Activated naive CD4-positive, alpha-beta T cell treated with Interleukin-2 at 50 U/mL for 16 hours (primary cell): Measurements from ENCODE around the gene NAALADL1.
"Not testable (repeated sequence)": the region's sequence is repeated elsewhere in the genome, so short reads cannot be mapped to it uniquely, and the experiment has no call there.

ENCODE experiments used
- DNase-seq: peaks from one replicate; pipeline ENCODE4 v3.0.0-alpha.2; 2020

Gene NAALADL1

GRCh38 chr11:65047581-65048422 is 10.6 kb downstream of the NAALADL1 start:
- DNase-seq: peak; percentile 27

DNA sequence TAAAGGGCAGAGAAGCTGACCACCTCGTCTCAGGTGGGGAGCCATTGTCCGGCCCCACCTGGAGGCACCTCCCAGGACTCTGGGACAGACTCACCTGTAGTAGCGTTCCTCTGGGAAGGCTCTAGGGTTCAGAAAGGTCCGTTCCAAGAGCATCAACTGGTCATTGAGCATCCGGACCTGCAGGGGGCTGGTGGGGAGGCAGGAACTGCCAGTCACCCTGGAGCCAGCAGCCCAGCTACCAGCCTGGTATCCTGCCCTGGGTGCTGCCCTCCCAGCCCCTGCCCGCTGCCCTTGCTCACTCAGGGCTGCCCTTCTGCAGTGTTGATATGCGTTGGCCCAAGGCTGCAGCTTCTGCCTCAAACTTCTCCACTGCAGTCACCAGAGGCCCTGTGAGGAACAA is 12.6 kb downstream of the NAALADL1 start:
- no peak for DNase-seq

- no peak for DNase-seq
Measured at GRCh38 chr11:65045061-65045460, 13.3 kb downstream of the NAALADL1 start.

DNA sequence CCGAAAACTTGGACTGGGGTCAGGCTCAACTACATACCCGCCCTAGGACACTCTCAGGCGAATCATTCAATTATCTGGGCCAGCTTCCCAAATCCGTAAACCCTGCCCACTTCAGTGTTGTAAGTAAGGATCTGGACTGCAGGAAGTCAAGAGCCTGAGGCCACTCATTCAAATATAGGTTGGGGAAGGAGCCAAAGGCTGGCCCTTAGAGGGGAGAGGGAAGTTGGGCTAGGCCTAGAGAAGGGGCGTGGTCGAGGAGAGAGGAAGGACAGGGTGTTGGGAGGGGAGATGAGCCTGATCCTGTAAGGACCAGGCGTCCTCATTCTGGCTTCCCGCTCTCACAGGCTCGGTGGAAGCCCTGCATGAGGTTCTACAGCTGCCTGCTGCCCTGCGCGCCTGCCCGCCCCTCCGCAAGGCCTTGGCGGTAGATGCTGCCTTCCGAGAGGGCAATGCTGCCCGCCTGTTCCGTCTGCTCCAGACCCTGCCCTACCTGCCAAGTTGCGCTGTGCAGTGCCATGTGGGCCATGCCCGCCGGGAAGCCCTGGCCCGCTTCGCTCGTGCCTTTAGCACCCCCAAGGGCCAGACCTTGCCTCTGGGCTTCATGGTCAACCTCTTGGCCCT is 14.4 kb downstream of the NAALADL1 start:
- no peak for DNase-seq

DNA sequence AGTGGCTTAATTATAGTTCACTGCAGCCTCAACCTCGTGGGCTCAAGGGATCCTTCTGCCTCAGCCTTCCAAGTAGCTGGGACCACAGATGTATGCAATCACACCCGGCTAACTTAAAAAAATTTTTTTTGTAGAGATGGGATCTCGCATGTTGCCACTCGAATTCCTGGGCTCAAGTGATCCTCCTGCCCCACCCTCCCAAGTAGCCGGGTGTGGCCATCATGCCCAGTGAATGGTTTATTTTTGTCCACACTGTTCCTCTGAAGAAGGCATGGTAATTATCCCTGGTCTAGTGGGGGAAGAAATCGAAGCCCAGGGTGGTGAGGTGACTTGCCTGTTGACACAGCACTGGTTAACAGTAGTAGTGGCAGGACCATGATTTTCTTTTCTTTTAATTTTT is 15.5 kb downstream of the NAALADL1 start:
- no peak for DNase-seq

GRCh38 chr11:65040847-65041622 is 17.3 kb downstream of the NAALADL1 start, which contains the start of gene SAC3D1:
Gene SAC3D1 (plus strand): TSS chr11:65041210. CDS start chr11:65041293, 83 bp downstream.
- peak; percentile 89 for DNase-seq

GRCh38 chr11:65040520-65040846 is 17.9 kb downstream of the NAALADL1 start:
- DNase-seq: no peak

DNA sequence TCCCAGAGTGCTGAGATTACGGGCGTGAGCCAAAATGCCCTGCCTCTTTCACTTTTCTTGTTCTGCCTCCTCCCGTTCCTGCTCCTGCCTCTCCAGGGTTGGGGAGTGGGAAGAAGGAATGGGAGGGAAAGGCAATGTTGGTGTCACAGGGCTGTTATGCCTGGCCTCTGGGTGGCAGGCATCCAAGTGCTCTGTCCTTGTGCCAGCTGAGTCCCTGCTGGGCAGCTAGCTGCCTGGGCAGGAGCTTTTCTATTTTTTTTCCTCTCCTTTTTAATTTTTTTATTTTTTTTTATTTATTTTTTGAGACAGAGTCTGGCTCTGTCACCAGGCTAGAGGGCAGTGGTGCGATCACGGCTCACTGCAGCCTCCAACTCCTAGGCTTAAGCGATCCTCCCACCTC is 21.4 kb downstream of the NAALADL1 start:
- no peak for DNase-seq

DNA sequence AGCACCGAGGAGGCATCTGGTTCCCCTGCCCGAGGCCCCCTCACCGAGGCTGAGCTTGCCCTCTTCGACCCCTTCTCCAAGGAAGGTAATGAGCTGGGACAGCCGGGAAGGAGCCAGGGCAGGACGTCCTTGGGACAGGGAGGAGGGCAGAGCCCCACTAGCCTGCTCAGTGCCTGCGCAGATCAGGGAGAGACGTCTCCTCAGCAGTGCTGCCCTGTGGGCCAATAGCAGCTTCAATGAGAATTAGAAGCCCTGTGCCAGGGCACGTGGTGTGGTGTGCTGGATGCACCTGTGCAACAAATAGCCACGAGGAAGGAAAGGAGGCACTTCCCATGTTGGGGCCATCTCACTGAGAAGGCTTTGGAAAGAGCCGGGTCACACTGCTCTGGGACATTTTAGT is 22.8 kb downstream of the NAALADL1 start:
- DNase-seq: no peak

DNA sequence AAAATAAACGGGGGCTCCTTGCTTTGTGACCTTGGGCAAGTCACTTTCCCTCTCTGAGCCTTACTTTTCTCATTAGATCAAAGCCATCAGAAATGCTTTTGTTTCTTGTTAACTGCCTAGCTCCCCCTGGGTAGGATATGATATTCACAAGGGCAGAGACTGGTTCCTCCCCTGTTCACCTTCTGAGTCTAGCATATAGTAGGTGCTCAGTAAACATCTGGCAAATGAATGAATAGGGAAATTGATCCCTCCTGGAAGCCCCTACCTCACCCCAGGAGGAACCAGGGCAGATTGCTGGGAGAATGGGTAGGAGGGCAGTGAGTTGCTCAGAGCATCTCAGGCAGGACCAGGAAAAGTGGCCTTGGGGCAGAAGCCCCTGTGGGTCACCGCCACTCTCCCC is 23.9 kb downstream of the NAALADL1 start:
- DNase-seq: no peak

DNA sequence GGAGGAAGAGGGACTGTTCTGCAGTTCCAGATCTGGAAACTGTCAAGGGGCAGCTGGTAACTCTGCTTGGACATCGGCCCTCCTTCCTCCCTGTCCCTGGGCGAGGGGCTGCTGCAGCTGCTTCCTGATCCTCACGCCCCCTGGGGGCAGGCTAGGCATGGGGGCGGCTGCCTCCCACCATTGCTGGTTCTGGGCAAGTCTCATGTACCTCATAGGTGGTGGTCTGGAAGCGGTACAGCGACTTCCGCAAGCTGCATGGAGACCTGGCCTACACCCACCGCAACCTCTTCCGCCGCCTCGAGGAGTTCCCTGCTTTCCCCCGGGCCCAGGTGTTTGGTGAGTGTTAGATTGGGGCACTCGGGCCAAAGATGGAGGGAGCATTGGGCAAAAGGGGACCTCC is 26.1 kb downstream of the NAALADL1 start:
- DNase-seq: no peak

GRCh38 chr11:65027213-65028067 is 30.9 kb downstream of the NAALADL1 start, which contains the start of gene SNX15:
Gene SNX15 (plus strand): TSS chr11:65027439. CDS start chr11:65027538, 99 bp downstream.
- peak; percentile 91 for DNase-seq

DNA sequence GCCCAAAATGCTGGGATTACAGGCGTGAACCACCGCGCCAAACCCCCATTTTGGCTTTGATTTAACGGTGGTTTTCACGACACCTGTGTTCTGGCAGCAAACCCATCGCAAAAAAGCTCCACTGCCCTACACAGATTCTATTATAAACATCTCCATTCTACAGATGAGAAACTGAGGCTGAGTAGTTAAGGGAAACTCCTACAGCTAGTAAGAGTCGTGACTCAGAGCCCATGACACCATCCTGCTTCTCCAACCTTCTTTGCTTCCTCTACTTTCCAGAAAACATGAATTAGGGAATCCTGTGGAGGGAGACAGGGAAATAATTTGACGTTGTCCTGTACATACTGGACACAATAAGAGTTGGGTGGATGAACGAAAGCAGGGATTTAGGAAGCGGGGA is 31.5 kb downstream of the NAALADL1 start:
- DNase-seq: no peak

- not testable (repeated sequence) for DNase-seq
Measured at GRCh38 chr11:65023502-65023901, 34.9 kb downstream of the NAALADL1 start.

DNA sequence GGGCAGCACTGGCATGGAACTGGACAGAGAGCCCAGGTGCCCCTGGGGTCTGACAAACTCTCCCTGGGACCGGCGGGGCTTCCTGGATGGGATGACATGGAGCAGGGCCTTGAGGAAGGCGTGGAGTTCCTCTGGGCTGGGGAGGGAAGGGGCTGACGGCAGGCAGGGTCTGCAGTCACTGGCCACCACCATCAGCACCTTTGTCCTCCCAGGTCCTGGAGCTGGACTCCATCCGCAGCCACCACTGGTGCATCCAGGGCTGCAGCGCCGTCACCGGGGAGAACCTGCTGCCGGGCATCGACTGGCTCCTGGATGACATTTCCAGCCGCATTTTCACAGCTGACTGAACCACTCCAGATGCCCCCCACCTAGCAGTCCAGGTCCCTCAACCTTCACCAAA is 36.8 kb downstream of the NAALADL1 start:
- DNase-seq: no peak

GRCh38 chr11:65021003-65021402 is 37.4 kb downstream of the NAALADL1 start:
- no peak for DNase-seq

GRCh38 chr11:65019824-65020223 is 38.5 kb downstream of the NAALADL1 start:
- no peak for DNase-seq

- no peak for DNase-seq
Measured at GRCh38 chr11:65017937-65018336, 40.4 kb downstream of the NAALADL1 start.

- DNase-seq: no peak
Measured at GRCh38 chr11:65016705-65017104, 41.6 kb downstream of the NAALADL1 start.

DNA sequence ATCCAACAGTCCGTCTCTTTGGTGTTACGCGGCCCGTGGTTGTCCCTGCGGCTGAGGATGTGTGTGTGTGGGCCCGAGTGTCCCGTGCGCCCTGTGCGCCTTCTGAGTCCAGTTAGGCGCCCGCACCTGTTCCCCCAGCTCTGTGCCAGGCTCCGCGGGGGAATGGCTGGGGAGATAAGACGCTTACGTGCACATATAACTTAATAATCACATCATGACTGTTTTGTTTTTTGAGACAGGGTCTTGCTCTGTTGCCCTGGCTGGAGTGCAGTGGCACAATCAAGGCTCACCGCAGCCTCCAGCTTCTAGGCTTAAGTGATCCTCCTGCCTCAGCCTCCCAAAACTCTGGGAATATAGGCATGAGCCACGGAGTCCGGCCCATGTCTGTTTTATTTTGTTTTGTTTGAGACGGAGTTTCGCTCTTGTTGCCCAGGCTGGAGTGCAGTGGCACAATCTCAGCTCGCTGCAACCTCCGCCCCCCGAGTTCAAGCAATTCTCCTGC is 43.6 kb downstream of the NAALADL1 start:
- DNase-seq: peak; percentile 3

DNA sequence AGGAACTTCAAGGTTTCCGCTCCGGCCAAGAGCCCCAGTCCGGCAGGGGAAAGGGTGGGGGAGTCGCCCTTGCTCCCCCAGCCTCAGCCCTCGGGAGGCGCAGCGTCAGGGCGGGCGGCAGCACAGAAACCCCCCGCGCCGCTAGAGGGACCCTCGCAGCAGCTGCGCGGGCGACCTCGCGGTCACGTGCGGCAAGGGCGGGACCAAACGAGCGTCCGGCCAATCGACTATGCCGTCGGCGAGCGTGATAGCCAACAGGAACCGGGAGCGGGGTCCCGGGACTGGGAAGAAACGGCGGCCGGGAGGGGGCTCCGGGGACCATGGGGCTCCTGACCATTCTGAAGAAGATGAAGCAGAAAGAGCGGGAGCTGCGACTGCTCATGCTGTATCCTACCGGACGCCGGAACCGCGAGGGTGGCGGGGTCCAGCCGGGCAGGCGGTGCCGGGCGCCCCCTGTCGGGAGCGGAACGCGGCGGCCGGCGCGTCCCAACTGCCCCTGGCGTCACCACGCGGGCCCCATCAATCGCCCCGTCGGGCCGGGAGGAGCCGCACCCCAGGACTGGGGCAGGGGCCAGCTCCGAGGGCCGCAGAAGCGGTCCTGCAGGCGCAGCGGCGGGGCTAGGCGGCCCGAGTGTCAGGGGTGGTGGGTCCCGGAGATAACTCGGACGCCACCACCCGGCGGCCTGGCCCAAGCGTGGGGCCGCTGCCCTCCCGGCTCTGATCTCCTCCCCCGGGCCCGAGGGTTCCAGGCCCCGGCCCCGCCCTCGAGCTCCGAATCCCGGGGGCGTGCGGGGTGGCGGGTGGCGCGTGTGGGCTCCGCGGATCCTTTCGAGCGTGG is 44.2 kb downstream of the NAALADL1 start, which contains the start of gene ARL2:
Gene ARL2 (plus strand): TSS at position 273 of the 838 bp plus-strand sequence. CDS start 48 bp downstream, at position 321.
- peak; percentile 87 for DNase-seq
